Astrocyte (in vitro differentiated cells and primary cell): ENCODE data around the gene MIB2.

Source experiments
- CTCF ChIP-seq: IDR thresholded peaks from 2 replicates; pipeline ENCODE4 v1.5.1; 2011; ENCODE audit warnings: low read depth, mild to moderate bottlenecking, inconsistent platforms, low read length, moderate library complexity; ENCODE audit not compliant: insufficient read depth
- EZH2 ChIP-seq: IDR thresholded peaks from 2 replicates; pipeline ENCODE4 v1.6.1; 2012; ENCODE audit warnings: mild to moderate bottlenecking, low read length, inconsistent platforms; ENCODE audit not compliant: insufficient read depth

DNA sequence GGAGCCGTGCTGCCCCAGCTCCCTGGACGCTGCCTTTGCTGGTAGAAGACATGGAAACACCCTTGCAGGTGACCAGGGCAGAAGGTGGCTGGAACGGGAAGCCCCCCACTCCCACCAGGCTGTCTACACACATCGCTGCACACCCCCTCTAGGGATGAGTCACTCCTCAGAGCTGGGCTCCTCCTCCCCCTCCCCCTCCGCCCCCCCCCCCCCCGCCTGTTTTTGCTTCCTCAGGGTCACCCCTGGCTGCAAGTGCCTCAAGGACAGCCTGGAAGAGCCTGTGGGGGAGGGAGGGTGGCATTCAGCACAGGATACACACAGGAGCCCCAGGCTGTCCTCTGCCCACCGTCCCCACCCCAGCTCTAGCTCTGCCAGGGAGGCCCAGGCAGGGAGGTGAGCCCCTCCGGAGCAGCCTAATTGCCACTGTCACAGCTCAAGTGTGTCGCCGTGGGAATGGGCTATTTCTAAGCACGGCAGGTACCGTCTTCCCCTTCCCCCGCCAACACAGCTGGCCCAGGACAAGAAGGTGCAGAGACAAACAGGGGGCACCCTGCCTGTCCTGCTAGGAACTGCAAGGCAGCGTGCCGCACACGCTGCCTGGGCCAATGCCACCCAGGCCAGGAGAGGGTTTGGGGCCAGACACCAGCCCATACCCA lies 17.9 kb upstream of the MIB2 start:
- no peak for TF ChIP-seq EZH2
- no peak for TF ChIP-seq CTCF
